ENCODE data around the gene ANXA1.
A peak's percentile ranks its signal among the peaks of the same experiment; 100 is the strongest.
"Not testable (repeated sequence)": the region's sequence is repeated elsewhere in the genome, so short reads cannot be mapped to it uniquely, and the experiment has no call there.

The ANXA1 gene

GRCh38 chr9:73168298-73168934 lies 16.8 kb downstream of the ANXA1 start:
- no peak for DNase-seq (ENCODE audit: low read depth)

- no peak for DNase-seq (ENCODE audit: low read depth)
These were observed 18.7 kb downstream of the ANXA1 start for GRCh38 chr9:73170185-73170957.

- no peak for DNase-seq (ENCODE audit: low read depth)
These were observed 21.2 kb downstream of the ANXA1 start for GRCh38 chr9:73172901-73173215.

GRCh38 chr9:73173557-73174329 lies 22.1 kb downstream of the ANXA1 start:
- no peak for DNase-seq (ENCODE audit: low read depth)

GRCh38 chr9:73174330-73174980 lies 22.8 kb downstream of the ANXA1 start:
- no peak for DNase-seq (ENCODE audit: low read depth)

GRCh38 chr9:73176450-73176875 lies 24.8 kb downstream of the ANXA1 start:
- no peak for DNase-seq (ENCODE audit: low read depth)

- DNase-seq (ENCODE audit: low read depth), result no peak
These were observed 26.4 kb downstream of the ANXA1 start for GRCh38 chr9:73178044-73178443.

GRCh38 chr9:73179589-73179988 lies 27.9 kb downstream of the ANXA1 start:
- no peak for DNase-seq (ENCODE audit: low read depth)

- DNase-seq (ENCODE audit: low read depth), result peak; percentile 69
These were observed 28.7 kb downstream of the ANXA1 start for GRCh38 chr9:73180403-73180802.

GRCh38 chr9:73182928-73183327 lies 31.3 kb downstream of the ANXA1 start:
- DNase-seq (ENCODE audit: low read depth), result no peak

- no peak for DNase-seq (ENCODE audit: low read depth)
These were observed 31.8 kb downstream of the ANXA1 start for GRCh38 chr9:73183428-73183827.

- peak; percentile 51 for DNase-seq (ENCODE audit: low read depth)
These were observed 32.5 kb downstream of the ANXA1 start for GRCh38 chr9:73183917-73184861.

GRCh38 chr9:73191109-73191508 lies 39.4 kb downstream of the ANXA1 start:
- not testable (repeated sequence) for DNase-seq (ENCODE audit: low read depth)

GRCh38 chr9:73194284-73194683 lies 42.6 kb downstream of the ANXA1 start:
- DNase-seq (ENCODE audit: low read depth), result no peak

GRCh38 chr9:73199448-73199847 lies 47.8 kb downstream of the ANXA1 start:
- DNase-seq (ENCODE audit: low read depth), result no peak

GRCh38 chr9:73199886-73200285 lies 48.2 kb downstream of the ANXA1 start:
- DNase-seq (ENCODE audit: low read depth), result no peak

GRCh38 chr9:73200694-73201452 lies 49.2 kb downstream of the ANXA1 start:
- no peak for DNase-seq (ENCODE audit: low read depth)

- no peak for DNase-seq (ENCODE audit: low read depth)
These were observed 51.3 kb downstream of the ANXA1 start for GRCh38 chr9:73202980-73203379.

- DNase-seq (ENCODE audit: low read depth), result no peak
These were observed 53.3 kb downstream of the ANXA1 start for GRCh38 chr9:73204936-73205335.

GRCh38 chr9:73206851-73207250 lies 55.2 kb downstream of the ANXA1 start:
- DNase-seq (ENCODE audit: low read depth), result no peak
